ENCODE measurements around the gene MEIS1.

MEIS1 gene

DNA sequence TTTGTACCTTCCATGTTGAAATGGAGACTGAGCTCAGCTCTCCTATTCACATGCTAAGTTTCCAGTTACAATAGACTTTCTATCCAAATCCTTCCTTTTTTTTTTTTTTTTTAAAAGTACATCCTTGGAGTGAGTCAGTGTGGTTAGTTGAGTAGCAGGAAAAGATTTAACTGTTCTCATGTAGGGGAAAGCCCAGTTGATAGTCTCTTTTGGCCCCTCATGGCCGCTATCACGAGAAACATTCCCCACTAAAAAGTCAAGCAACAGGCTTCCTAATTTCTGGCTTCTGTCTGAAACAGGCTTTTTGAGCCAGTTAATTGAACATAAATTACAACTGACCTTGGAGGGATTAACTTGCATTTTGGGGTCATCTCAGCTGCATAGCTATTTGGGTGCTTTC, 161.3 kb downstream of the MEIS1 start:
- Histone ChIP-seq H3K27me3 (ENCODE audit: control insufficient read depth in 2 of 2, insufficient read depth in 2 of 2, low read length in 2 of 2) (no peaks in the 10 kb centered on the region), H3K9me3 (ENCODE audit: control insufficient read depth in 2 of 2, low read length in 2 of 2) (no peaks in the 10 kb centered on the region)

DNA sequence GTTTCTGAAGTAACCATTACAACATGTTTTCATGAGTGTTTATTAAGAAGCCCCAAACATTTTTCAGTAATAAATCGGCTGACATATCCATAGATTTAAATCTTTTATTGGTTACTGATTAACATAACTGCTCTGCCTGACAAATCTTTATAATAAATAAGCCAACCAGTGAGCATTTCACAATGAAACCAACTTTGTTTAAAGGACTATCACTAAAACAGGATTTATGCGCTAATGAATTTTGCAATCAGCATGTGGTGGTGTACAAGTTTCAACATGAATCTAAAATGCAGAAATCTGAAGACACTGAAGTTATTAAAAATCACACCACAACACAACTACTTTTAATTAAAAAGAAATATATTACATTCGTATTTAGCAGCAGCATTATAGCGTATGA, 166.7 kb downstream of the MEIS1 start:
- no peaks in the 10 kb centered on the region for H3K27me3 ChIP-seq (ENCODE audit: control insufficient read depth in 2 of 2, insufficient read depth in 2 of 2, low read length in 2 of 2)
- H3K36me3 ChIP-seq (ENCODE audit: control insufficient read depth in 2 of 2, insufficient read depth in 2 of 2, low read length in 2 of 2) = no peaks in the 10 kb centered on the region
- H3K4me3 ChIP-seq (ENCODE audit: low read length in 2 of 2) = no peak overlapping the region
- H3K4me1 ChIP-seq (ENCODE audit: control insufficient read depth in 2 of 2, insufficient read depth in 2 of 2, low read length in 2 of 2) = no peaks in the 10 kb centered on the region
- no peak overlapping the region for H3K27ac ChIP-seq (ENCODE audit: low read depth in 2 of 2, low read length in 2 of 2)
- H3K9ac ChIP-seq (ENCODE audit: low read depth in 1 of 2, low read length in 2 of 2) = no peak overlapping the region
- no peaks in the 10 kb centered on the region for H3K9me3 ChIP-seq (ENCODE audit: control insufficient read depth in 2 of 2, low read length in 2 of 2)

More for the DNA sequence above, 161.3 kb downstream of the MEIS1 start:
- H3K4me3 ChIP-seq (ENCODE audit: low read length in 2 of 2) = no peak overlapping the region
- H3K9ac ChIP-seq (ENCODE audit: low read depth in 1 of 2, low read length in 2 of 2) = no peak overlapping the region
- H3K36me3 ChIP-seq (ENCODE audit: control insufficient read depth in 2 of 2, insufficient read depth in 2 of 2, low read length in 2 of 2) = no peaks in the 10 kb centered on the region
- no peaks in the 10 kb centered on the region for H3K4me1 ChIP-seq (ENCODE audit: control insufficient read depth in 2 of 2, insufficient read depth in 2 of 2, low read length in 2 of 2)
- no peak overlapping the region for H3K27ac ChIP-seq (ENCODE audit: low read depth in 2 of 2, low read length in 2 of 2)

DNA sequence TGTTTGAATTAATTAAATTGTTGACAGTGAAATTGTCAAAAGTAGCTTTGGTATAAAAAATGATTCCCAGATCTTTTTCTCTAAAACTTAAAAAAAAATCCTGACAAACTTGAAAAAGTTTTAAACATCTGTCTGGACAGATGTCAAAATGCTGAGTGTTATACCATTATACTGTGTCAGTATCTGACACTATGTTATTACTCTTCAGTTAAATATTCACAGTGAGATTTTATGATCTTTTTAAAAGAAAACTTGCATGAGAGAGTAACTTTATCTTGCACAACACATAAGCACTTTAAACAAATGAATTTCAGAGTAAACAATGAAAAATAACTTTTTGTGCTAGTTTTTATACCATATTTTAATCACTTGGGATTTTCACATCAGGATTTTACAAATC, 167.4 kb downstream of the MEIS1 start:
- H3K36me3 ChIP-seq (ENCODE audit: control insufficient read depth in 2 of 2, insufficient read depth in 2 of 2, low read length in 2 of 2) = no peaks in the 10 kb centered on the region
- H3K4me3 ChIP-seq (ENCODE audit: low read length in 2 of 2) = no peak overlapping the region
- H3K4me1 ChIP-seq (ENCODE audit: control insufficient read depth in 2 of 2, insufficient read depth in 2 of 2, low read length in 2 of 2) = no peaks in the 10 kb centered on the region
- H3K27ac ChIP-seq (ENCODE audit: low read depth in 2 of 2, low read length in 2 of 2) = no peak overlapping the region
- no peaks in the 10 kb centered on the region for H3K27me3 ChIP-seq (ENCODE audit: control insufficient read depth in 2 of 2, insufficient read depth in 2 of 2, low read length in 2 of 2)
- no peaks in the 10 kb centered on the region for H3K9me3 ChIP-seq (ENCODE audit: control insufficient read depth in 2 of 2, low read length in 2 of 2)
- no peak overlapping the region for H3K9ac ChIP-seq (ENCODE audit: low read depth in 1 of 2, low read length in 2 of 2)

DNA sequence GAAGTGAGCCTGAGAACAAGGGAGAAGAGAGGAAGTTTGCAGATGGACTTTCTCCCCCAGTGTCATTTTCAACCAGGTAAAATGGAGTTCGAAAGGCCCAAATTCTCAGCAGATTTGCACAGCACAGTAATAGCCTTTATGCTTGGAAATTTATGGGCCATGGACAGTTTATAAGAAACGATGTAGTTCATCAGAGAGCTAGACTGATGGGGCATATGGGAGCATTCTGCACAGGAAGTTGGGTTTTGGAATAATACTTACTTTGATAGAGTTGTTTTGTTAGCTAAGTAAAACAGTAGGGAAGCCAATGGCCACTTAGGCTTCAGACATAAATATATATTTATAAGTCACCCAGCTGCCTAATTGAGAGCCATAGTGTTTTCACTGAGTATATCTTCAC, 169.4 kb downstream of the MEIS1 start:
- no peaks in the 10 kb centered on the region for H3K4me1 ChIP-seq (ENCODE audit: control insufficient read depth in 2 of 2, insufficient read depth in 2 of 2, low read length in 2 of 2)
- H3K4me3 ChIP-seq (ENCODE audit: low read length in 2 of 2) = no peak overlapping the region
- H3K9ac ChIP-seq (ENCODE audit: low read depth in 1 of 2, low read length in 2 of 2) = no peak overlapping the region
- no peak overlapping the region for H3K27ac ChIP-seq (ENCODE audit: low read depth in 2 of 2, low read length in 2 of 2)
- H3K27me3 ChIP-seq (ENCODE audit: control insufficient read depth in 2 of 2, insufficient read depth in 2 of 2, low read length in 2 of 2) = no peaks in the 10 kb centered on the region
- no peaks in the 10 kb centered on the region for H3K9me3 ChIP-seq (ENCODE audit: control insufficient read depth in 2 of 2, low read length in 2 of 2)
- H3K36me3 ChIP-seq (ENCODE audit: control insufficient read depth in 2 of 2, insufficient read depth in 2 of 2, low read length in 2 of 2) = no peaks in the 10 kb centered on the region

DNA sequence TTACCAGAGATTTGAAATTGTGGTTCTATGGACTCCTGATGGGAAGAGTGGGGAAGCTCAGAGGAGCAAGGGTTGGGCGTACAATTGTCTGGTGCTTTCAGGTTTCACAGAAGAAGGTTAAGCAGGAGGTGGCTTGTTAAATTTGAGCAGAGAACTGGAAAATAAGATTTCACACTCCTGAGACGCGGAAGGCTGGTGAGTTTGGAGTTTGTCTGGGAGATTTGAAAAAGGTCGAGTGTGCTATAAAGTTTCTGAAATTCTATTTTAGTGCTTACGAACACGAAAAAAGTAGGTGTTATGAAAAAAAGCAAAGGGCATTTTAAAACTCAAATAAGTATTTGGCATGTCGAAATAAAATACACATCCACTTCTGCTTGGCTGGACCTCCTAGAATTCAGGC, 170.1 kb downstream of the MEIS1 start:
- no peak overlapping the region for H3K27ac ChIP-seq (ENCODE audit: low read depth in 2 of 2, low read length in 2 of 2)
- no peaks in the 10 kb centered on the region for H3K27me3 ChIP-seq (ENCODE audit: control insufficient read depth in 2 of 2, insufficient read depth in 2 of 2, low read length in 2 of 2)
- H3K9me3 ChIP-seq (ENCODE audit: control insufficient read depth in 2 of 2, low read length in 2 of 2) = no peaks in the 10 kb centered on the region
- H3K36me3 ChIP-seq (ENCODE audit: control insufficient read depth in 2 of 2, insufficient read depth in 2 of 2, low read length in 2 of 2) = no peaks in the 10 kb centered on the region
- no peak overlapping the region for H3K4me3 ChIP-seq (ENCODE audit: low read length in 2 of 2)
- no peak overlapping the region for H3K9ac ChIP-seq (ENCODE audit: low read depth in 1 of 2, low read length in 2 of 2)
- H3K4me1 ChIP-seq (ENCODE audit: control insufficient read depth in 2 of 2, insufficient read depth in 2 of 2, low read length in 2 of 2) = no peaks in the 10 kb centered on the region

DNA sequence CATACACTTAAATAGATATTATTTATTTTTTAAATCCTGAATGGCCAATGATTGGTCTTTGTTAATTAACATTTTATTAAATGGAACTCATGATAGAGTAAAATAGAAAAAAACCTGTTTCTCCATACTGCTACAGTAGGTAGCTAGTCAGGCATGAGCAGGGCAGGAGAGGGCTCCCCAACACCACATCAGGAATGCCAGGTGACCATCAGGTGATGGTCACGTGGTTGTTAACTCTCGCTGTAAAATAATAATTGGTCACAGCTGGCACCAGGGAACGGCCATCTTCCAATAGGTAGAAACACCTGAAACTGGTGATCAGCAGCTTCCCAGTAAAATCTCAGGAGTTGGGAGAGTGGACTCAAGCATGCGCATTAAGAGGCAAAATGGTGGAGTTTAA, 172.2 kb downstream of the MEIS1 start:
- H3K4me1 ChIP-seq (ENCODE audit: control insufficient read depth in 2 of 2, insufficient read depth in 2 of 2, low read length in 2 of 2) = no peaks in the 10 kb centered on the region
- H3K27ac ChIP-seq (ENCODE audit: low read depth in 2 of 2, low read length in 2 of 2) = no peak overlapping the region
- no peaks in the 10 kb centered on the region for H3K9me3 ChIP-seq (ENCODE audit: control insufficient read depth in 2 of 2, low read length in 2 of 2)
- no peak overlapping the region for H3K4me3 ChIP-seq (ENCODE audit: low read length in 2 of 2)
- no peak overlapping the region for H3K9ac ChIP-seq (ENCODE audit: low read depth in 1 of 2, low read length in 2 of 2)
- H3K27me3 ChIP-seq (ENCODE audit: control insufficient read depth in 2 of 2, insufficient read depth in 2 of 2, low read length in 2 of 2) = no peaks in the 10 kb centered on the region
- H3K36me3 ChIP-seq (ENCODE audit: control insufficient read depth in 2 of 2, insufficient read depth in 2 of 2, low read length in 2 of 2) = no peaks in the 10 kb centered on the region

All from mucosa of rectum (tissue), 2 donors.